Measurements from ENCODE around the gene MDN1. TPM values are rescaled to one million over a fixed set of nuclear protein-coding genes. Genes with fewer than 3 reads are reported as not detected.

MDN1 gene
- total RNA-seq, 1 donor, result 21.4 TPM

DNA sequence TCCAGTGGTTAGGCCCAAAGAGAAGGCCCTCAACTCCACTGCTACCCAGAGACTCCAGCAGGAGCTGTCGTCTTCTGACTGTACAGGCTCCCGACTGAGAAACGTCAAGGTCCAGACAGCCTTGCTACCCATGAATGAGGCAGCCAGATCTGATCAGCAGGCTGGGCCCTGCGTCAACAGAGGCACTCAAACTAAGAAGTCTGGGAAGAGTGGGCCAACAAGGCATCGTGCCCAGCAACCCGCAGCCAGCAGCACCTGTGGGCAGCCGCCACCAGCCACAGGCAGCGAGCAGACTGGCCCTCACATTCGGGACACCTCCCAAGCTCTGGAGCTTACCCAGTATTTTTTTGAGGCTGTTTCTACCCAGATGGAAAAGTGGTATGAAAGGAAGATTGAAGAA lies 189.1 kb downstream of the MDN1 start:
- Histone ChIP-seq H3K27me3 (ENCODE audit: insufficient read depth, low read length) (no peaks in the 10 kb centered on the region), H2AFZ (ENCODE audit: low read length) (no peak overlapping the region), H3K9me3 (ENCODE audit: low read depth, low read length) (no peaks in the 10 kb centered on the region), H3K4me3 (ENCODE audit: insufficient read depth, low read length) (no peak overlapping the region), H3K27ac (ENCODE audit: low read depth, low read length) (no peak overlapping the region), H3K36me3 (ENCODE audit: insufficient read depth, low read length) (no peaks in the 10 kb centered on the region), H3K79me2 (ENCODE audit: insufficient read depth, low read length) (no peaks in the 10 kb centered on the region), H3K4me1 (ENCODE audit: insufficient read depth, low read length) (no peaks in the 10 kb centered on the region), H4K20me1 (ENCODE audit: insufficient read depth, low read length) (no peaks in the 10 kb centered on the region), H3K4me2 (ENCODE audit: insufficient read depth, low read length) (no peak overlapping the region)
- DNase-seq (ENCODE audit: insufficient read length, low spot score, missing footprints), result no peak
- no peak for TF ChIP-seq CTCF (IDR thresholded peaks at IDR 0.05; ENCODE audit: extremely low read depth, low read depth, low read length)

GRCh38 chr6:89623749-89624148 lies 195.8 kb downstream of the MDN1 start:
- Histone ChIP-seq H3K79me2 (ENCODE audit: insufficient read depth, low read length) (no peaks in the 10 kb centered on the region), H3K4me3 (ENCODE audit: insufficient read depth, low read length) (no peak overlapping the region), H2AFZ (ENCODE audit: low read length) (no peak overlapping the region), H3K27me3 (ENCODE audit: insufficient read depth, low read length) (no peaks in the 10 kb centered on the region), H3K4me2 (ENCODE audit: insufficient read depth, low read length) (no peak overlapping the region), H3K36me3 (ENCODE audit: insufficient read depth, low read length) (no peaks in the 10 kb centered on the region), H4K20me1 (ENCODE audit: insufficient read depth, low read length) (no peaks in the 10 kb centered on the region), H3K27ac (ENCODE audit: low read depth, low read length) (no peak overlapping the region), H3K4me1 (ENCODE audit: insufficient read depth, low read length) (no peaks in the 10 kb centered on the region), H3K9me3 (ENCODE audit: low read depth, low read length) (no peaks in the 10 kb centered on the region)
- DNase-seq (ENCODE audit: insufficient read length, low spot score, missing footprints), result no peak
- no peak for TF ChIP-seq CTCF (IDR thresholded peaks at IDR 0.05; ENCODE audit: extremely low read depth, low read depth, low read length)

- no peak overlapping the region for H3K4me2 ChIP-seq (ENCODE audit: insufficient read depth, low read length)
- no peaks in the 10 kb centered on the region for H4K20me1 ChIP-seq (ENCODE audit: insufficient read depth, low read length)
- no peak for DNase-seq (ENCODE audit: insufficient read length, low spot score, missing footprints)
- no peaks in the 10 kb centered on the region for H3K36me3 ChIP-seq (ENCODE audit: insufficient read depth, low read length)
- no peaks in the 10 kb centered on the region for H3K4me1 ChIP-seq (ENCODE audit: insufficient read depth, low read length)
- no peaks in the 10 kb centered on the region for H3K79me2 ChIP-seq (ENCODE audit: insufficient read depth, low read length)
- no peaks in the 10 kb centered on the region for H3K27me3 ChIP-seq (ENCODE audit: insufficient read depth, low read length)
- H3K9me3 ChIP-seq (ENCODE audit: low read depth, low read length), result no peaks in the 10 kb centered on the region
- no peak overlapping the region for H3K4me3 ChIP-seq (ENCODE audit: insufficient read depth, low read length)
- no peak for TF ChIP-seq CTCF (IDR thresholded peaks at IDR 0.05; ENCODE audit: extremely low read depth, low read depth, low read length)
- H2AFZ ChIP-seq (ENCODE audit: low read length), result no peak overlapping the region
- H3K27ac ChIP-seq (ENCODE audit: low read depth, low read length), result no peak overlapping the region
Observed at GRCh38 chr6:89619567-89619966, 200.0 kb downstream of the MDN1 start.

DNA sequence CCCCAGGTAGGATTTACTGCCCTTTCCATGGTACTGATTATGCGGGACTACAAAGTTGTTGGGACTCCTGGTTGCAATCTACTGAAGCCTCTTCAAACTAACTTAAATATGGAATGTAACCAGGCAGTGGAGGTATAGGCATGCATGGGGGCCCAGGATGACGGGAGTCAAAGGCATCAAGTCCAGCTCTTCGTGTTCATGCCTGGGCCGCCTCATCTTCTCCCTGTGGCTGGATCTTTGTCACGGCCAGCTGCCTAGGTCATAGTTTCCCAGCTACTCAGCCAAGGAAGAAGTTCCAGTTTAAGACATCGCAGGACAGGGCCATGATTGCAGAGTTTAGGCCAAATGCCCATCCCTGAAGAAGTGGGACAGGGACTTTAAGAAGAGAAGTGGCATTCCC lies 201.6 kb downstream of the MDN1 start:
- H4K20me1 ChIP-seq (ENCODE audit: insufficient read depth, low read length), result no peaks in the 10 kb centered on the region
- no peak for TF ChIP-seq CTCF (IDR thresholded peaks at IDR 0.05; ENCODE audit: extremely low read depth, low read depth, low read length)
- H2AFZ ChIP-seq (ENCODE audit: low read length), result no peak overlapping the region
- H3K4me2 ChIP-seq (ENCODE audit: insufficient read depth, low read length), result no peak overlapping the region
- H3K9me3 ChIP-seq (ENCODE audit: low read depth, low read length), result no peaks in the 10 kb centered on the region
- H3K4me3 ChIP-seq (ENCODE audit: insufficient read depth, low read length), result no peak overlapping the region
- H3K4me1 ChIP-seq (ENCODE audit: insufficient read depth, low read length), result no peaks in the 10 kb centered on the region
- H3K36me3 ChIP-seq (ENCODE audit: insufficient read depth, low read length), result no peaks in the 10 kb centered on the region
- H3K27ac ChIP-seq (ENCODE audit: low read depth, low read length), result no peak overlapping the region
- no peaks in the 10 kb centered on the region for H3K79me2 ChIP-seq (ENCODE audit: insufficient read depth, low read length)
- no peak for DNase-seq (ENCODE audit: insufficient read length, low spot score, missing footprints)
- no peaks in the 10 kb centered on the region for H3K27me3 ChIP-seq (ENCODE audit: insufficient read depth, low read length)

Data from osteoblast (primary cell).